NCI-H2227 treated with DMSO at 0.1 percent for 48 hours (cell line): ENCODE data around the gene GCAT.

Experiments
- DNase-seq: peaks from one replicate; lab custom pipeline; 2025; lab: John Stamatoyannopoulos, UW

GCAT gene

GRCh38 chr22:37809672-37810333 is 2.1 kb downstream of the GCAT start:
- no peak for DNase-seq

- no peak for DNase-seq
Measured at GRCh38 chr22:37811867-37812266, 4.1 kb downstream of the GCAT start.

GRCh38 chr22:37812869-37813678 is 5.3 kb downstream of the GCAT start:
- no peak for DNase-seq

GRCh38 chr22:37815593-37815992 is 7.9 kb downstream of the GCAT start:
- DNase-seq = no peak

GRCh38 chr22:37816543-37817180 is 8.9 kb downstream of the GCAT start:
- DNase-seq = no peak

GRCh38 chr22:37817705-37818408 is 10.1 kb downstream of the GCAT start:
- DNase-seq = peak; percentile 39

GRCh38 chr22:37818409-37819104 is 10.8 kb downstream of the GCAT start:
- no peak for DNase-seq

GRCh38 chr22:37819105-37819433 is 11.3 kb downstream of the GCAT start:
- DNase-seq = no peak

GRCh38 chr22:37820350-37820749 is 12.6 kb downstream of the GCAT start:
- no peak for DNase-seq

- no peak for DNase-seq
Measured at GRCh38 chr22:37822079-37822833, 14.5 kb downstream of the GCAT start.

- no peak for DNase-seq
Measured at GRCh38 chr22:37823134-37823985, 15.6 kb downstream of the GCAT start, which contains the start of gene GALR3. Gene GALR3, plus strand, starts transcription at chr22:37823382. Its CDS starts 25 bp downstream, at chr22:37823407.

GRCh38 chr22:37824674-37825641 is 17.2 kb downstream of the GCAT start:
- no peak for DNase-seq

- no peak for DNase-seq
Measured at GRCh38 chr22:37827056-37827455, 19.3 kb downstream of the GCAT start.

- no peak for DNase-seq
Measured at GRCh38 chr22:37830093-37830842, 22.5 kb downstream of the GCAT start.

GRCh38 chr22:37831472-37831871 is 23.7 kb downstream of the GCAT start:
- DNase-seq = no peak

GRCh38 chr22:37832022-37832857 is 24.5 kb downstream of the GCAT start:
- no peak for DNase-seq
